IPS-18c (cell line): ENCODE data around the gene COL5A1.

Experiments used
- H3K4me3 ChIP-seq: 2 replicates; pipeline ENCODE4 v1.7.0; 2013; ENCODE audit warnings: low read depth, mild to moderate bottlenecking, low read length, moderate library complexity; ENCODE audit not compliant: insufficient read depth
- H3K9me3 ChIP-seq: one replicate; pipeline ENCODE4 v1.6.1; 2013; ENCODE audit warnings: mild to moderate bottlenecking, low read length, moderate library complexity; ENCODE audit not compliant: control insufficient read depth, insufficient read depth

The COL5A1 gene

DNA sequence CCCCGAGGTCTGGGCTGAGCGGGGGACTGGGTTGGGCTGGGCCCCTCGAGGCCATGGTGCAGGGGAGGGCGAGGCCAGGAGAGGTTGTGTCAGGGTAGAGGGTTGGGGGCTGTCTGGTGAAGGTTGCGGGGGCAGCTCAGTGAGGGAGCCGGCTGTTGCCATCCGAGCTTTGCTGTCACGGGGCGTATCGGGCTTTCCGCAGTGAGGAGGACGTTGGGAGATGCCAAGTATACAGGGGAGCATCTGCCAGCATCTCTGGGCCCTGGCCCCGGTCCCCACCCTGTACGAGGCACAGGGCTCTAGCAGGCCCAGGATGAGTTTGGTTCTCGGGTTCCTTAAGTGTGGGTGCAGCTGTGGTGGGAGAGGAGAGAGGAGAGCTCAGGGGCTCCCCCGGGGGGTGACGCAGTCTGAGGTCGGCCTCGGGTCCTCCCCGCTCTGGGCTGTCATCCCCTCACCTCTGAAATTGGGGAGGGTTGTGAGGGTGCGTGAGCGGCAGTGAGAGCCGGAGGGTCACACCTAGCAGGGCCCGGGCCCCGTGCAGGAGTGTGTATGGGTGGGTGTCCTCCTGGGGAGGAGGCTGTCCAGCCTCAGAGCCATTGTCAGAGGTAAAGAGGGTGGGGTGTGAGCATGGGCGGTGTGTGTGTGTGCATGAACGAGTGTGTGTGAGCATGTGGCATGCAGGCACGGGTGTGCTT is 87.3 kb downstream of the COL5A1 start:
- no peaks in the 10 kb centered on the region for H3K9me3 ChIP-seq
- no peak overlapping the region for H3K4me3 ChIP-seq

DNA sequence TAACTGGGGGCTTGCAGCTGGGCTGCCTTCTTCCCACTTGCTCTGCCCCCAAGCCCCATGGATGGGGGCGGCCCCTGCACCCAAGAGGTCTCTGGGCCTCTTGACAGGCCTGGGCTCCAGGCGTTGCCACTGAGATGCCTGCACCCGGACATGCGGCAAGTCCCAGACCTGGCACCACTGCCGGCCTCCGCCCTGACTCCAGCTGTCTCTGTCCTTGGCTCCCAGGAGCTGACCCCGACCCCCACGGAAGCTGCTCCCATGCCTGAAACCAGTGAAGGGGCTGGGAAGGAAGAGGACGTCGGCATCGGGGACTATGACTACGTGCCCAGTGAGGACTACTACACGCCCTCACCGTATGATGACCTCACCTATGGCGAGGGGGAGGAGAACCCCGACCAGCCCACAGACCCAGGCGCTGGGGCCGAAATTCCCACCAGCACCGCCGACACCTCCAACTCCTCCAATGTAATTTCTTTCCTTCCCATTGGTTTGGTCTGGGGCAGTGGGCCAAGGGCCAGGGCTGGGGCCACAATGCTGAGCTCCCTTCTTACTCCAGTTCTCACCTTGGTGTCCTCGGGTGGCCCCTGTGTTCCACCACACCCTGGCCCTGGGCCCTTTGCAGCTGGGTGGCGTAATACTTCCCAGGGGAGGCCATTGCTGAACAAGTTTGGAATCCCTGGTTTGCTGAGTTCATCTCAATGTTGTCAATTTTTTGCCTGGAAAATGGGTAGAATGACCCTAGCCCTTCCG is 88.6 kb downstream of the COL5A1 start:
- no peak overlapping the region for H3K4me3 ChIP-seq
- H3K9me3 ChIP-seq = no peaks in the 10 kb centered on the region

DNA sequence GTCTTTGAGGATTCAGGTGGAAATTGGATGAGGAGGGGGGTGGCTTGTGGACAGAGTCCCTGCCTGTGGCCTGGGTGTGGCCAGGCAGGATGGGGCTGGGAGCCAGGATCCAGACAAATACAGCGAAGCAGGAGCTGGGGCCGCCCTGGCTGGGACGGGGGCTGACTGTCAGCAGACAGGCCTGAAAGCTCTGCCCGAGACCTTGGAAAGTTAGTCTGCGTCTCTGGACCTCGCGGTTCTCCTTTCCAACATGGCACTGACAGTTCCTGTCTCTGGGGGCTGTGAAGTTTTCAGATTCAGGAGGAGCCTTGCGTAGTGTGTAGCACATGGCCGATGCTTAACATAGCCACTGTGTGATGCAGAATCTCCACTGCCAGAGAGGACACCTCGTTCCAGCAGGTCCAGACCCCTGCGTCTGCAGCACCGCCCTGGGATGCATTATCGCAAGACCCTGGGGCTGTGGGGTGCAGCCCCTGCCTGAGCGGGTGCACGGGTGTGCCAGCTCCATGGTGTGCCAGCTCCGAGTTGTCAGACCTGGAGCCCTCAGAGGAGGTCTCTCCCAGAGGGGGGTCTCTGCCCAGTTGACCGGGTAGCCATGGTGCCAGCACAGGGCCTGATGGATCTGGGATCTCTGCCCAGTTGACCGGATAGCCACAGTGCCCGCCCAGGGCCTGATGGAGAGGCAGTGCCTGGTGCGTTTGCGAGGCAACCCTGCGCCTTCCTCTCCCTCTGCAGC is 89.3 kb downstream of the COL5A1 start:
- Histone ChIP-seq H3K4me3 (no peak overlapping the region), H3K9me3 (no peaks in the 10 kb centered on the region)

DNA sequence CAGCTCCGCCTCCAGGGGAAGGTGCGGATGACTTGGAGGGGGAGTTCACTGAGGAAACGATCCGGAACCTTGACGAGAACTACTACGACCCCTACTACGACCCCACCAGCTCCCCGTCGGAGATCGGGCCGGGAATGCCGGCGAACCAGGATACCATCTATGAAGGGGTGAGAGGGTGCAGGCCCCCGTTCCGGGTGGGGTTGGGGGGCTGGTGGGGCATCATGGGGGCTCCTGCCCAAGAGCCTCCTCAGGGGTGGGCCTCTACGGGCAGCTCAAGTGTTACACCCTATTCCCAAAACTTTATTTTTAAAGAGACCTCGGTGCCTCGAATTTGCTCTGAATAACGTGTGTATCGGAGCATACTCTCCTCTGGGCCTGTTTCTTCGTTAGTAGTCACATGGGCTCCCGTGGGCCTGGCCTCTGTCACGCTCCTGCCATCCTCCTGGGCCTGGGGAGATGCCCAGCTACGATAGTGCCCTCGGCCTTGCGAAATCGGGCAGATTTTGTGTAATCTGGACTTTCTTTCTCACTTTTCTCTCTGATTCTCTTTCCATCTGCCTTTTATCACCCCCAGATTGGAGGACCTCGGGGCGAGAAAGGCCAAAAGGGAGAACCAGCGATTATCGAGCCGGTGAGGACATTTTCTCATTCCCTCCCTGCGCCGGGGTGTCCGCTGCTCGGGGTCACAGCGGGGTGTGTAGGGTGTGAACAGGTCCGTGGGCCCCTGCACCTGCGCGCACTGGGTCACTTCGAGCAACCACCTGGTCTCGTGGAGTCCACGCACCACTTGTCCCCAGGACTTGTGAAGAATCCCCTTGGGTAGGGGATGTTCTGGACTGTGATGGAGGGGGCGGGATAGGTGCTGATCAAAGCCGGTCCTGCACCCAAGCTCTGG is 90.1 kb downstream of the COL5A1 start:
- no peaks in the 10 kb centered on the region for H3K9me3 ChIP-seq
- no peak overlapping the region for H3K4me3 ChIP-seq

- no peak overlapping the region for H3K4me3 ChIP-seq
- no peaks in the 10 kb centered on the region for H3K9me3 ChIP-seq
Observed at GRCh38 chr9:134732392-134733110, 90.9 kb downstream of the COL5A1 start.

DNA sequence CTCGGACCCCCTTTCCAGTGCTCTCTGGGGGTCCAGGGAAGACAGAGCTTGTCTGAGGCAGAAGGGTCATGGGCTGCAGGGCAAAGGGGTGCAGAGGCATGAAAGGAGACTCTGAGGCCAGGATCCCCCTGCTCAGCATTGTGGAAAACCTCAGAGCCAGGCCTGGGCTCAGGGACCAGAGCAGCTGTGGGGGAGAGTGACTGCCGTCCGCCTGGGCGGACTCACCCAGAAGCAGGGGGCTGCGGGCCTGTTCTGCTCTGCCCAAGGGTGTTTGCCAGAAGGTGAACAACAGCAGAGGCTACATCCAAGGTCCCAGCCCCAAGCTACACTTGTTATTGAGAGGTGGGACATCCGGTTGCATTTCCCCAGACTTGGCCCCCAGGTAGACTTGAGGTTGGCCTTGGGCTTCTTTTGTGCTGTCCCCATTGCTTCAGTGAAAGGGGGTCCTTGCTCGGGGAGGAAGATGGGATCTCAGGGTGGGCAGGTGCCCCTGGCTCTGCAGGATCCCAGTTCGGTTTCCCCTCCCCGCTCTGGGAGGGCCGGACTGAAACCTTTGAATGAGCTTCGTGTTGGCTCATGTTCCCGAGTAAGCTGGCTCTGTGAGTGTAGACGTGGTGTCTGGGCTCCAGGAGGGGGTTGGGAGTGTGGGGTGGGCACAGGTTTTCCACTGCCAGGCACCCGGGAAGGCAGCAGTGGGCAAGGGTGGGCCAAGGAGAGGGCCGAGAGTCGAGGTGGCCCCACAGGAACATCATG is 92.1 kb downstream of the COL5A1 start:
- no peak overlapping the region for H3K4me3 ChIP-seq
- H3K9me3 ChIP-seq = no peaks in the 10 kb centered on the region

DNA sequence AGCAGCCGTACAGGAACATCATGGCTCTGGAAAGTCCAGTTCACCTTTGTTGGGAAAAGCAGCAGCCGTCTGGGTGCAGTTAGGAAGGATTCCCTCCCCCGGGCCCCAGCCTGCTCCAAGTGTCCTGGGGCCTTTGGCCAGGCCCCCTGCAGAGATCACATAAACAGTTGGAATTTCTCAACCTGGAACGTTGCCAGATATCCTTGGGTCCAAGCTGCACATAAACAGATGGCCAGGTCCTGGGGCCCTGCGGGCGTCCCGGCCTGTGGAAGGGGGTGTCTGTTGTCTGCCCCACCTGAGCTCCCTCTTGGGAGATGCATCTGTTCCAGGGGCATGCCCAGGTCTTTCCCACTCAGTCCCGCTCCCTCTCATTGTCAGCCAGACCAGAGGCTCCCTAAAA is 92.7 kb downstream of the COL5A1 start:
- Histone ChIP-seq H3K4me3 (no peak overlapping the region), H3K9me3 (no peaks in the 10 kb centered on the region)

DNA sequence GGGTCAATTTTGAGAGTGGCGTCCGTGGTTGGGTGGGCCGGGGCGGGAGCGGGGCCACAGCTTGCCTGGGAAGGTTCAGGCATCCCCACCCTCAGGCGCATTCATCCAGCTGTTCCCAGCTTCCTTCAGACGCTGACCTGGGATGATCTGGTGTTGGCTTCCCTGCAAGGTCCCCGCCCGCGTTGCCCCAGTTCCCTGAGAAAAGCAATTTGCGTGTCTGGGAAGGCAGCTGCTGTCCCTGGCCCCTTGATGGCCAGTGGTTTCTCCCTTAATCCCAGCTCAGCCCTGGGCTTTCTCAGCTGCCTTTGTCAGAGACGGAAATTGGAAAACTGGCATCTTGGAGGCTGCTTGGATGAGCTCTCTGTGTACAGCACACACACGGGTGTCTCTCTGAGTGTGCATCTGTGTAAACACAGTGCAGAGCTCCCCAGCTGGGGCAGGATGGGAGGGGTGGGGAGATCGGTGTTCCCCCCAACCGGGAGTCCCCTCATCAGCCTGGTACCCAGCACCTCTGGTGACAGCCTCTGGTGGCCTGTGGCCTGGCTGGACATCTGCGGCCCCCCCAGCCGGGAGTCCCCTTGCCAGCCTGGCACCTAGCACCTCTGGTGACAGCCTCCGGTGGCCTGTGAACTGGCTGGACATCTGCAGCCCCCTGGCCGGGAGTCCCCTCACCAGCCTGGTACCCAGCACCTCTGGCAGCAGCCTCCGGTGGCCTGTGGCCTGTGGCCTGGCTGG is 94.0 kb downstream of the COL5A1 start:
- Histone ChIP-seq H3K4me3 (no peak overlapping the region), H3K9me3 (no peaks in the 10 kb centered on the region)

DNA sequence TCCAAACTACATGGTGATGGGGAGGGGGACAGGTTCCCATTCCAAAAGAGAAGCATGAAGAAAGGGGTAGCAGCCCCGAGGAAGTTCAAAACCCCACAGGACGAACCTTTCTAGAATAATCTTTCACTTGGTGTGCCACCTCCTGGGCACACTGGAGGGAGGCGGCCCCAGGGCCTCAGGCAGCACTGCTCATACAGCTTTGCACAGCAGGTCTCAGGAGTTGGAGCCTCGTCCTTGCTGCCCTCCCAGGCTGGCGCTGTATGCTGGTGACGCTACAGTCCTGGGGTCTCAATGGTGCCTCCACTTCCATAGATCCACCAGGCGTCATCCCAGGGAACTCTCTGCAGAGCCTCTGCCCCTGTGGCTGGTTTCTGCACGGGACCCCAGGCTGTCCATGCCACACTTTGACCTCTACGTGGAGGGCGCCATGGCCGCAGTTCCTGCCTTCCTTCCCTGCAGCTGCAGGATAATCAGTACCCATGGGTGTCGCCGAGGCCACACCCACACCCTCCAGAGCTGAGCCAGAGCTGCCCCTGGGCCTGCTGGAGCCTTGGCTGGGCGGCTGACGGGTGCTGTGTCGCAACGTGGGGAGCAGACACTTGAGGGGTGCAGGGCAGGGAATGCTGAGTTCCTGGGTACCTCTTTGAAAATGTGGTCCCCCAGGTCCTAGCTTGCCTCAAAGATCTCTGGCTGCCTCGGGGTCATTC is 95.3 kb downstream of the COL5A1 start:
- no peaks in the 10 kb centered on the region for H3K9me3 ChIP-seq
- no peak overlapping the region for H3K4me3 ChIP-seq

DNA sequence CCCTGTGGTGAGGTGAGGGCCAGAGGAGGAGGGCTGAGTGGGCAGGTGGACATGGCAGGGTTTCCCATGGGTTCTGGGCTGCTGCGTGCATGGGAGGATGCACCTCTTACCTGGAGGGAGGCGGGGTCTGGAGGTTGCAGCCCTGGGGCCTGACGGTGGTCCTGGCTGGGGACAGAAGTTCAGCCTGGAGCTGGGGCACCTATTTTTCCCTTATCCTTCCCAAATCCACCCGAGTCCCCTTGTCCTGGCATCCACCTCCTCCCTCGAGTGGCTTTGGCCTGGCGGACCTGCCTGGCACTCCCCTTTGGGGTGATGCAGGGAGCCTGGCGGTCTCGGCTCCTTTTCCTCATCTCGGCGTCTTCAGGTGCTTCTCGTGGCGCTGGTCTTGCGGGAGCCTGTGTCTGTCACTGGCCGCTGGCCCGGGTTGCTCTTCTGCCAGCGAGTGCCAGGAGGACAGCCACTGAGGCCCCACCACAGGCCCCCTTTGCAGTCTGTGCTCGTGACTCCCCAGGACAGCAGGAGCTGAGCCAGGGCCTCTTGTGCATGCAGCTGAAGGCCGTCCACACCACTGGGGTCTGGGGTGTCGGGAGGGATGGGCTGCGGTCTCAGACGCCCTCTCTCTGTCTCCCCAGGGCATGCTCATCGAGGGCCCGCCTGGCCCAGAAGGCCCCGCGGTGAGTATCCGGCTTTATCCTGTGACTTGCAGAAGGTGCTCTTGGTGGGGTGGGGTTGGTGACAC is 96.4 kb downstream of the COL5A1 start:
- Histone ChIP-seq H3K9me3 (no peaks in the 10 kb centered on the region), H3K4me3 (no peak overlapping the region)

GRCh38 chr9:134738869-134739659 is 97.5 kb downstream of the COL5A1 start:
- Histone ChIP-seq H3K9me3 (no peaks in the 10 kb centered on the region), H3K4me3 (no peak overlapping the region)

DNA sequence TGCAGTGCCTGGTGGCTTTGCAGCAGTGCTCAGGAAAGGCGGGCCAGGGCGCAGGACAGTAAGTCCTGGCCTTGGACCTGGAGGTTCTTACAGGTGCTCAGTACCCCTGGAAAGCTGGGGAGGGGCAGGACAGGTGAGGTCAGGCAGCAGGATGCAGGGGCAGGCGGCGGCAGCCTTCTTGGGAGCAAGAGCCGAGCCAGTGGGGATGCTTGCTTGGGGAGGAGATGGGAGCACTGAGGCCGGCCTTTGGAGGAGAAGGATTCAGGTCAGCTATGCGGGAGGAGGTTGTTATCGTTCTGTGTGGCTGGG is 98.0 kb downstream of the COL5A1 start:
- H3K9me3 ChIP-seq = no peaks in the 10 kb centered on the region
- H3K4me3 ChIP-seq = no peak overlapping the region

- Histone ChIP-seq H3K4me3 (no peak overlapping the region), H3K9me3 (no peaks in the 10 kb centered on the region)
Observed at GRCh38 chr9:134740071-134740470, 98.5 kb downstream of the COL5A1 start.

GRCh38 chr9:134741846-134742245 is 100.2 kb downstream of the COL5A1 start:
- H3K4me3 ChIP-seq = no peak overlapping the region
- no peaks in the 10 kb centered on the region for H3K9me3 ChIP-seq
